Astrocyte (in vitro differentiated cells and primary cell): ENCODE results near the gene NTN1.

Source experiments
- EZH2 ChIP-seq: IDR thresholded peaks from 2 replicates; pipeline ENCODE4 v1.6.1; 2012; ENCODE audit warnings: mild to moderate bottlenecking, low read length, inconsistent platforms; ENCODE audit not compliant: insufficient read depth
- TF ChIP-seq, protein P1 (sequence below): IDR thresholded peaks from 2 replicates; pipeline ENCODE4 v1.5.1; 2011; ENCODE audit warnings: low read depth, mild to moderate bottlenecking, inconsistent platforms, low read length, moderate library complexity; ENCODE audit not compliant: insufficient read depth

DNA sequence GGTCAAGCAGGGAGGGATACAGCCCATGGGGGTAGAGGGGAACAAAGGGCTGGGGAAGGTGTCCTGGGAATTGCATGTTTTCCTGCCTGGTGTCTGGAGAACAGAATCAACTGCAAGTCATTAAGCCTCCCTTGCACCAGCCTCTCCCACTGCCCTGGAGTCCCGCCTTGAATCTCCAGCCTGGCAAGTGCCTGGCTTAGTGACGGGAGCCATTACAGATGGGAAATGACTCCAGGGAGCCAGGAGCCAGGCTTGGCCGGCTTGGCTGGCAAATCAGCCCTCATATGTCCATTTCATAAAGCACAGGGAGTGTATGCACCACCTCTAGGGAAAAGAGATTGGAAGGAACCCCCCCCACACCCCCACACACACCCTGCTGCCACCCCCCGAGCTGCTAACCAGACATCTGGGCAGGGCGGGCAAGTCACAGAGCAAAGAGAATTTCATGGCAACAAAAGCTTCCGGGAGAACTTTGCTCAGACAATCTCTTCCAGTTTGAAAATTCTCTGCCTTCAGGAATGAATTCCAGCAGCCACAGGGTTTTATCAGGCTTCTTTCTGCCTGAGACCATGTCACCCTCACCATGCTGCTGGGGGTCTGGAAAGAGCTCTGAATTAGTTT lies 127.7 kb downstream of the NTN1 start:
- TF ChIP-seq, protein P1, sequence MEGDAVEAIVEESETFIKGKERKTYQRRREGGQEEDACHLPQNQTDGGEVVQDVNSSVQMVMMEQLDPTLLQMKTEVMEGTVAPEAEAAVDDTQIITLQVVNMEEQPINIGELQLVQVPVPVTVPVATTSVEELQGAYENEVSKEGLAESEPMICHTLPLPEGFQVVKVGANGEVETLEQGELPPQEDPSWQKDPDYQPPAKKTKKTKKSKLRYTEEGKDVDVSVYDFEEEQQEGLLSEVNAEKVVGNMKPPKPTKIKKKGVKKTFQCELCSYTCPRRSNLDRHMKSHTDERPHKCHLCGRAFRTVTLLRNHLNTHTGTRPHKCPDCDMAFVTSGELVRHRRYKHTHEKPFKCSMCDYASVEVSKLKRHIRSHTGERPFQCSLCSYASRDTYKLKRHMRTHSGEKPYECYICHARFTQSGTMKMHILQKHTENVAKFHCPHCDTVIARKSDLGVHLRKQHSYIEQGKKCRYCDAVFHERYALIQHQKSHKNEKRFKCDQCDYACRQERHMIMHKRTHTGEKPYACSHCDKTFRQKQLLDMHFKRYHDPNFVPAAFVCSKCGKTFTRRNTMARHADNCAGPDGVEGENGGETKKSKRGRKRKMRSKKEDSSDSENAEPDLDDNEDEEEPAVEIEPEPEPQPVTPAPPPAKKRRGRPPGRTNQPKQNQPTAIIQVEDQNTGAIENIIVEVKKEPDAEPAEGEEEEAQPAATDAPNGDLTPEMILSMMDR: no peak
- no peak for TF ChIP-seq EZH2
